Right lobe of liver (tissue), 6 donors: ENCODE results near the gene ZNF513. TPM values are rescaled to one million over a fixed set of nuclear protein-coding genes. Genes with fewer than 3 reads are reported as not detected.

Experiments
- ATAC-seq, 4 donors: fragments of 200-7000 bp; cut with Tn5 transposase; one replicate each; pipeline ENCODE4 v1.9.1; 2020; ENCODE audit warnings: mild to moderate bottlenecking in 4 of 4, moderate library complexity in 4 of 4
- DNase-seq, 3 donors: peaks; one replicate each; pipeline ENCODE4 v3.0.0-alpha.2; 2020
- H3K27ac ChIP-seq, 3 donors: fragments of 200-600 bp; one replicate each; pipeline ENCODE4 v1.8.0; 2022
- H3K27me3 ChIP-seq, 2 donors: fragments of 200-600 bp; one replicate each; pipeline ENCODE4 v1.8.0; 2022
- H3K36me3 ChIP-seq, 4 donors: fragments of 200-600 bp; sonication (generic) in 1 of 4; one replicate each; pipeline versions ENCODE4 v1.5.1 to v1.8.0; 2017 to 2022; ENCODE audit warnings: control low read depth in 1 of 4
- H3K4me1 ChIP-seq, 4 donors: fragments of 200-600 bp; sonication (generic) in 1 of 4; one replicate each; pipeline versions ENCODE4 v1.5.1 to v1.8.0; 2017 to 2022; ENCODE audit warnings: control low read depth in 1 of 4
- H3K4me3 ChIP-seq, 3 donors: fragments of 200-600 bp; one replicate each; pipeline ENCODE4 v1.8.0; 2022
- H3K9me3 ChIP-seq, 4 donors: fragments of 200-600 bp; sonication (generic) in 1 of 4; one replicate each; pipeline versions ENCODE4 v1.5.1 to v1.8.0; 2017 to 2022; ENCODE audit warnings: control low read depth in 1 of 4
- POLR2A ChIP-seq: fragments of 450-650 bp; IDR thresholded peaks from one replicate; pipeline ENCODE4 v1.6.1; 2017; ENCODE audit warnings: antibody characterized with exemption, mild to moderate bottlenecking
- WGBS: methylation state at CpG from one replicate; pipeline ENCODE4 v1.1.6; 2018; ENCODE audit warnings: low coverage, low lambda C conversion rate; ENCODE audit not compliant: insufficient coverage; ENCODE audit errors: missing lambda C conversion rate; 5-methylcytosine and 5-hydroxymethylcytosine counted together
- intact Hi-C, 2 donors: fragments of 100-400 bp; cut with DNase I; formaldehyde crosslinking; loops; one replicate each; pipeline versions ENCODE4 v1.11.2 to v1.14.1; 2022
- total RNA-seq, 6 experiments: library from RNA; depleted of rRNA in 2 of 6; stranded (reverse); fragments of >200 nt in 2 of 6; fragmentation: NEBNext Ultra II Directional in 3 of 6; extraction: Animal tissue kit (Norgen Biotek cat#: 25700) in 3 of 6; gene quantifications; one replicate each; pipeline versions ENCODE4 v1.1.0 to v1.2.4, GENCODE V29; 2016 to 2023
- TF ChIP-seq, protein P1 (sequence below), 4 donors: fragments of 200-600 bp in 3 of 4; fragments of 450-650 bp in 1 of 4; IDR thresholded peaks; one replicate each; pipeline versions ENCODE4 v1.5.1 to v1.8.0; 2016 to 2022; ENCODE audit warnings: antibody characterized with exemption in 4 of 4, mild to moderate bottlenecking in 2 of 4
- donor health status: DM: no; HTN: yes; CAD: no.
- donor health status: DM: no; HTN: no; CAD: no.
- donor health status: DM: no; HTN: no; CAD: no.
- donor health status: DM: no; HTN: yes; CAD: no.
- donor health status: DM: no; HTN: yes; CAD: no.

ZNF513 gene
- total RNA-seq, 6 experiments from 2014 or later = 6.0 to 14.7 (median 9.8) TPM

- peaks cover 0 to 5% (median 0%) of the 10 kb centered on the region in 4 donors for H3K36me3 ChIP-seq
- H3K27me3 ChIP-seq = no peaks in the 10 kb centered on the region
- H3K4me1 ChIP-seq = no peaks in the 10 kb centered on the region
- no peak for ATAC-seq
- intact Hi-C loops = no loop called here
- H3K9me3 ChIP-seq = no peaks in the 10 kb centered on the region
- WGBS = 90% methylated on average over 9 of the region's 9 CpGs
- TF ChIP-seq POLR2A = no peak
- TF ChIP-seq, protein P1, sequence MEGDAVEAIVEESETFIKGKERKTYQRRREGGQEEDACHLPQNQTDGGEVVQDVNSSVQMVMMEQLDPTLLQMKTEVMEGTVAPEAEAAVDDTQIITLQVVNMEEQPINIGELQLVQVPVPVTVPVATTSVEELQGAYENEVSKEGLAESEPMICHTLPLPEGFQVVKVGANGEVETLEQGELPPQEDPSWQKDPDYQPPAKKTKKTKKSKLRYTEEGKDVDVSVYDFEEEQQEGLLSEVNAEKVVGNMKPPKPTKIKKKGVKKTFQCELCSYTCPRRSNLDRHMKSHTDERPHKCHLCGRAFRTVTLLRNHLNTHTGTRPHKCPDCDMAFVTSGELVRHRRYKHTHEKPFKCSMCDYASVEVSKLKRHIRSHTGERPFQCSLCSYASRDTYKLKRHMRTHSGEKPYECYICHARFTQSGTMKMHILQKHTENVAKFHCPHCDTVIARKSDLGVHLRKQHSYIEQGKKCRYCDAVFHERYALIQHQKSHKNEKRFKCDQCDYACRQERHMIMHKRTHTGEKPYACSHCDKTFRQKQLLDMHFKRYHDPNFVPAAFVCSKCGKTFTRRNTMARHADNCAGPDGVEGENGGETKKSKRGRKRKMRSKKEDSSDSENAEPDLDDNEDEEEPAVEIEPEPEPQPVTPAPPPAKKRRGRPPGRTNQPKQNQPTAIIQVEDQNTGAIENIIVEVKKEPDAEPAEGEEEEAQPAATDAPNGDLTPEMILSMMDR (IDR thresholded peaks at IDR 0.05) = no peak
- H3K4me3 ChIP-seq = no peak overlapping the region
- DNase-seq = no peak
- H3K27ac ChIP-seq = no peak overlapping the region
Measured at GRCh38 chr2:27390822-27391679, 10.5 kb upstream of the ZNF513 start.

GRCh38 chr2:27381577-27382181 lies 1.1 kb upstream of the ZNF513 start:
- no peak overlapping the region for H3K4me3 ChIP-seq
- intact Hi-C loops = no loop called here

GRCh38 chr2:27379836-27380625 lies 503 bp downstream of the ZNF513 start:
- H3K27ac ChIP-seq = peak overlapping the region; percentile 61 to 95 (median 93)
- H3K27me3 ChIP-seq = no peaks in the 10 kb centered on the region
- under 1% methylated on average over 35 of the region's 35 CpGs for WGBS
- peak overlapping the region; percentile 54 to 77 (median 65) for H3K4me3 ChIP-seq
- intact Hi-C loops = no loop called here
- peaks cover 0 to 41% (median 15%) of the 10 kb centered on the region in 4 donors for H3K4me1 ChIP-seq
- peak; percentile 46 to 56 (median 54) for ATAC-seq
- peak; percentile 85 to 87 (median 86) for DNase-seq
- H3K9me3 ChIP-seq = no peaks in the 10 kb centered on the region
- TF ChIP-seq, protein P1 (IDR thresholded peaks at IDR 0.05) = no peak
- peak; percentile 77 for TF ChIP-seq POLR2A
- H3K36me3 ChIP-seq = peaks cover 7 to 55% (median 15%) of the 10 kb centered on the region in 4 donors

More at GRCh38 chr2:27381577-27382181, 1.1 kb upstream of the ZNF513 start:
- Histone ChIP-seq H3K36me3 (peaks cover 0 to 39% (median 8%) of the 10 kb centered on the region in 4 donors), H3K27ac (no peak overlapping the region), H3K9me3 (no peaks in the 10 kb centered on the region), H3K27me3 (no peaks in the 10 kb centered on the region), H3K4me1 (peaks cover 0 to 35% (median 13%) of the 10 kb centered on the region in 4 donors)
- TF ChIP-seq, protein P1 (IDR thresholded peaks at IDR 0.05) = no peak
- TF ChIP-seq POLR2A = no peak
- WGBS = 96% methylated on average over 5 of the region's 10 CpGs
- no peak for DNase-seq
- no peak for ATAC-seq

GRCh38 chr2:27379383-27379835 lies 1.1 kb downstream of the ZNF513 start:
- no peaks in the 10 kb centered on the region for H3K9me3 ChIP-seq
- 38% methylated on average over 2 of the region's 2 CpGs for WGBS
- peaks cover 6 to 55% (median 18%) of the 10 kb centered on the region in 4 donors for H3K36me3 ChIP-seq
- no peak for ATAC-seq
- TF ChIP-seq, protein P1 (IDR thresholded peaks at IDR 0.05) = no peak
- TF ChIP-seq POLR2A = no peak
- no peaks in the 10 kb centered on the region for H3K27me3 ChIP-seq
- intact Hi-C loops = no loop called here
- no peak for DNase-seq
- H3K4me3 ChIP-seq = peak overlapping the region; percentile 54 to 77 (median 65)
- peak overlapping the region; percentile 61 to 95 (median 93) for H3K27ac ChIP-seq
- H3K4me1 ChIP-seq = peaks cover 0 to 41% (median 15%) of the 10 kb centered on the region in 4 donors
